Hippocampal formation (tissue), 2 donors: ENCODE results near the gene MAMLD1.
A peak's percentile ranks its signal among the peaks of the same experiment; 100 is the strongest.
"Not testable (repeated sequence)": the region's sequence is repeated elsewhere in the genome, so short reads cannot be mapped to it uniquely, and the experiment has no call there.

Experiments used
- DNase-seq, 2 donors: peaks; one replicate each; lab custom pipeline; 2025; lab: John Stamatoyannopoulos, UW

MAMLD1 gene

GRCh38 chrX:150362599-150363481, at the start of gene MAMLD1:
MAMLD1 (plus strand) TSS chrX:150363317; CDS start chrX:150445517, 82,200 bp downstream.
- DNase-seq: peak; percentile 19 to 47

GRCh38 chrX:150313514-150313913, 49.6 kb upstream of the MAMLD1 start:
- DNase-seq: no peak

- DNase-seq: no peak
Measured at GRCh38 chrX:150314186-150314585, 48.9 kb upstream of the MAMLD1 start.

- no peak for DNase-seq
Measured at GRCh38 chrX:150316564-150316963, 46.6 kb upstream of the MAMLD1 start.

GRCh38 chrX:150323020-150323419, 40.1 kb upstream of the MAMLD1 start:
- no peak for DNase-seq

- DNase-seq: no peak
Measured at GRCh38 chrX:150324035-150324728, 38.9 kb upstream of the MAMLD1 start.

GRCh38 chrX:150324919-150325318, 38.2 kb upstream of the MAMLD1 start:
- DNase-seq: no peak

GRCh38 chrX:150326541-150327247, 36.4 kb upstream of the MAMLD1 start:
- DNase-seq: no peak

GRCh38 chrX:150329282-150329681, 33.8 kb upstream of the MAMLD1 start:
- no peak for DNase-seq

- no peak for DNase-seq
Measured at GRCh38 chrX:150329868-150330267, 33.2 kb upstream of the MAMLD1 start.

- DNase-seq: no peak
Measured at GRCh38 chrX:150332023-150332422, 31.1 kb upstream of the MAMLD1 start.

GRCh38 chrX:150334100-150334499, 29.0 kb upstream of the MAMLD1 start:
- DNase-seq: no peak

GRCh38 chrX:150334981-150335380, 28.1 kb upstream of the MAMLD1 start:
- DNase-seq: no peak

- DNase-seq: no peak
Measured at GRCh38 chrX:150337026-150337425, 26.1 kb upstream of the MAMLD1 start.

GRCh38 chrX:150337536-150337935, 25.6 kb upstream of the MAMLD1 start:
- DNase-seq: no peak

GRCh38 chrX:150338615-150339014, 24.5 kb upstream of the MAMLD1 start:
- no peak for DNase-seq

GRCh38 chrX:150339736-150340135, 23.4 kb upstream of the MAMLD1 start:
- DNase-seq: no peak

- DNase-seq: not testable (repeated sequence)
Measured at GRCh38 chrX:150340326-150340725, 22.8 kb upstream of the MAMLD1 start.

GRCh38 chrX:150347471-150347870, 15.6 kb upstream of the MAMLD1 start:
- no peak for DNase-seq

- DNase-seq: no peak
Measured at GRCh38 chrX:150348365-150348764, 14.8 kb upstream of the MAMLD1 start.

- no peak for DNase-seq
Measured at GRCh38 chrX:150352114-150352513, 11.0 kb upstream of the MAMLD1 start.

- no peak for DNase-seq
Measured at GRCh38 chrX:150352581-150352980, 10.5 kb upstream of the MAMLD1 start.

GRCh38 chrX:150355913-150356312, 7.2 kb upstream of the MAMLD1 start:
- DNase-seq: no peak
